ENCODE results near the gene EPN2.
A peak's percentile ranks its signal among the peaks of the same experiment; 100 is the strongest.
"Not testable (repeated sequence)": the region's sequence is repeated elsewhere in the genome, so short reads cannot be mapped to it uniquely, and the experiment has no call there.

Gene EPN2

DNA sequence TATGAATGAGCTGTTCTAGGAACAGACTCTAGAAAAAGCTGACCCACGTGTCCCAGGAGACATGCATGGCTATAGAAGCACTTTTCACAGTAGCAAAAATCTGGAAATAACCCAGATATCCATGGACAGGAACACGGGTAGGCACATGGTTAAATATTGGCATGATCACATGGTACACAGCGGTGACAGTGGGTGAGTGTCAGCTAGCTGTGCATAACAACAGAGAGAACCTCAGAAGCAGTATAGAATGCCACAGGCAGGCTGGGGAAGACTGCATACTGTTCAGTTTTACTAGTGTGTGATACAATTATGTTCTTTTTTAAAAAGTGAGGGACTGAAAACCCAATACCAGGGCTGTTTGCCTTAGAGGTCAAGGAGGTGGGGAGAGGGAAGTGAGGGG lies 31.4 kb downstream of the EPN2 start:
- DNase-seq = no peak

GRCh38 chr17:19269106-19269505 lies 31.9 kb downstream of the EPN2 start:
- no peak for DNase-seq

DNA sequence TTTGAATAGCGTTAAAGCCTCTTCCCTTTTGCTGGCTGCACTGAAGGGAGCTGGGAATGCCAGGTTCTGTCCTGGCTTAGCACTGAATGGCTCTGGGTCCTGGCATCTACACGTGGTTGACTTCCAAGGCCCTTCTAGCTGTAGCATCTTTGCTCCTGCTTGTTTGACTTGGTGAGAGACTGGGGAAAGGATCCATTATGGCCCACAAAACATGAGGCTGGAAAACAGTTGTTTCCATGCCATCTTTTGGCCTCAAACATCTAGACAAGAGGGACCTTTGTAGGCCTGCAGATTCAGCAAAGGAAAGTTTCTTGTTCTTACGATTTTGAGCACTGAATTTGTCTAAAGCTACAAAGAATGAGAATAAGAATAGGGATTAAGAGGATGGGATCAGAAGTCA lies 32.5 kb downstream of the EPN2 start:
- DNase-seq = no peak

GRCh38 chr17:19270347-19270703 lies 33.2 kb downstream of the EPN2 start:
- no peak for DNase-seq

DNA sequence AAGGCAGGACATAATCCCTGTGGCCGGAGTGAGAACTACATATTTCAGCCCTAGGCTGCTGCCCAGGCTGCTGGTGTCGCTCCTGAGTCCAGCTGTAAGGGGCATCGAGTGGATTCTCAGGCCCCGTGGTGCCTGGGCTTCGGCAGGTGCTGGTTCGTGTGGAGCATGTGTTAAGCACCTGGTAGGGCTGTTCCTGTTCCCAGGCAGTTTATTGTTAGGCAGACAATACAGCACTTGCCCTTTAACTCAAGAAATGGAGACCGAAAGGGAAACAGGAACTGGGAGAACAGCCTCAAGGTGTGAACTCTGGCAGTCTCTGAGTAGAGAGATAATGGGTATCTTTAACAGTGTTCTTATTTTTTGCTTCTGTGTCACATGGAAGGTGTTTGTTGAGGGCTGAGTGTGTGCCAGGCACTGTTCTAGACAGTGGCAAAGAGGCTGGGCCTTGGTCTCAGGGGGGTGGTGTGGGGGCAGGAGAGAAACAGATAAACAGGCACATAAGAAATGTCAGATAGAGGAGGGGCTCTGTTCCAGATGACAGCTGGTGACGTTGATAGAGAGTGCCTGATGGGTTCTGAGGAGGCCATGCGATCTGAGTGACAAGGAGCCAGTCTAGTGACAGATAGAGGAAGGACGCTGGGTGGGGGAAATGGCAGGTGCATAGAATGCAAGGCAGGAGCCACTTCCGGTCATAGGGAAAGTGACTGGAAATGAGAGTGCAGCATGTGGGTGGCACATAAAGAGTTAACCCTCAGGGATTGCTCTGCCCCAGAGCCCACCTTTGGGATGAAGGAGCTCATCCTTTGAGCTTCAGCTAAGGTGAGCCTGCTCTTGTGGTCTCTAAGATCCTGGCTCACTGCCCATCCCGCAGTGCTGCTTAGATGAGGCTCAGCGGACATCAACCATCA lies 33.8 kb downstream of the EPN2 start:
- no peak for DNase-seq

- no peak for DNase-seq
Measured at GRCh38 chr17:19271780-19272357, 34.7 kb downstream of the EPN2 start.

DNA sequence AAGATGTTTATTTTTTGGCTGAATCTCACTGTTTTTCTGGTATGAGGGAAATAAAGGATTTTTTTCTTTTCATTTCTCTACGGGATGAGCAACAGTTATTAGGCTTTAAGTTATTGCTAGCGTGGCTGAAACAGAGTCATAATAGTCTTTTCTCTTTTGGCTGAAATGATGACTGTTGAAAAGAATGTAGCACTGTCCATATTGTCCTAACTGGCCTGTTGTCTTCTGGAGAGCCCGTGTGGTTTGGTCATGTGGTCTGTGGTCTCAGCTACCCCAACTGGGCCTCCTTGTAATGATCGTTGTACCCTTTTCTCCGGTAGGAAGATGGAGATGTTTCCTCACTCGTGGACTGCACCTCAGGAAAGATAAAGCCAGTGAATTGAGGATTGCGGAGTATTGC lies 36.6 kb downstream of the EPN2 start:
- no peak for DNase-seq

- DNase-seq = no peak
Measured at GRCh38 chr17:19274893-19275292, 37.7 kb downstream of the EPN2 start.

- no peak for DNase-seq
Measured at GRCh38 chr17:19275457-19276127, 38.4 kb downstream of the EPN2 start.

GRCh38 chr17:19278284-19278683 lies 41.1 kb downstream of the EPN2 start:
- DNase-seq = not testable (repeated sequence)

DNA sequence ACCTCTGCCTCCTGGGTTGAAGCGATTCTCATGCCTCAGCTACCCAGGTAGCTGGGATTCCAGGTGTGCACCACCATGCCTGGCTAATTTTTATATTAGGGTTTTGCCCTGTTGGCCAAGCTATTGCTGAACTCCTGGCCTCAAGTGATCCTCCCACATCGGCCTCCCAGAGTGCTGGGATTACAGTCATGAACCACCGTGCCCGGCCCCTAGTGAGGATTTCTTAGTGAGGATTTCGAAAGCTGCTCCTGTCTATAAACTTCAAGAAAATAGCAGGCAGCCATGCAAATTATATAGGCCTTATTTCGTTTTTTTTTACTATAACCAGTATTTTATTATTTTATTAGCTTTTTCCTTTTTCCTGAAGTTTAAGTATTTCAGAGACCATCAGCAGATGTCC lies 41.6 kb downstream of the EPN2 start:
- DNase-seq = no peak

DNA sequence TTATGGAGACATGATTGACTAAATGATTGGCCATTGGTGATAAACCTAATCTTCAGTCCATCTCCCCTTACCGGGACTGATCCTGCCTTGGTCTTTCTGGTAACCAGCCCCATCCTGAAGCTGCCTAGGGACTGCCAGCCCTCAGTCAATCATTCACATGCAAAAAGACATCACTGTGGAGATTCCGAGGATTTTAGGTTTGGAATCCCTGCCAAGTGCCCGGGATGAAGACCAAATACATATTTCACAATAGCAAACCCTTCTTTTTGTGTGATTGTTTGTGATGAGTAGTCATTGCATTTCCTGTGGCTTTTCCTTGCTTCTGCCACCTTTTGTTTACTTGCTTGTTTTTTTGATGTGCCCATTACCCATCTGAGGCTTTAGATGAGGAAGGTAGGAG lies 44.0 kb downstream of the EPN2 start:
- no peak for DNase-seq

GRCh38 chr17:19284005-19284959 lies 47.1 kb downstream of the EPN2 start:
- no peak for DNase-seq

DNA sequence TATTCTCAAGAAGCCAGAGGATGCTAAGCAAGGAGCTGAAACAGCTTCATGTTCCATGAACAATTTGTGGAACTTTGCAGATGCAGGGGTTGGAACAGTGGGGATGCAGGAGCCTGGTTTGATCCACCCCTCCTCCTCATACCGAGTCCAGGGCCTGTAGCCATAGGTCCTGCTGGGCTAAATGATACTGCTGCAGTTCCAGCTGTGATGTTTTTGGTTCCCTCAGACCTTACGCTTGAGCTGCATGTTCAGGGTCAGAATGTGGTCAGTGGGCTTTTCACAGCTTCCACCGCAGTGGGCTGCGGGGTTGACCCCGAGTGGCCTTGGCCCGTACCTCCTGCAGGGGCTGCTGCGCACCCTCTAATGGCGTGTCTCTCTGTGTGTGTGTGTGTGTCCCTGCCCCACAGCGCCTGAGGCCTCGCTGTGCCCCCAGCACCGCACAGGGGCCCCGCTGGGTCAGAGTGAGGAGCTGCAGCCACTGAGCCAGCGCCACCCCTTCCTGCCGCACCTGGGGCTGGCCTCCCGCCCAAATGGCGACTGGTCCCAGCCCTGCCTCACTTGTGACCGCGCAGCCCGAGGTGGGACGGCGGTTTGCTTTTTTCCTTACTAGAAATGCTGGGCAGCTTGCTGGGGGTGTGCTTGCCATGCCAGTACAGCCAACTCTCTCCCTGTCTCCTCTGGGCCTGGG lies 48.2 kb downstream of the EPN2 start:
- DNase-seq = no peak

- DNase-seq = no peak
Measured at GRCh38 chr17:19286751-19287341, 49.7 kb downstream of the EPN2 start.

DNA sequence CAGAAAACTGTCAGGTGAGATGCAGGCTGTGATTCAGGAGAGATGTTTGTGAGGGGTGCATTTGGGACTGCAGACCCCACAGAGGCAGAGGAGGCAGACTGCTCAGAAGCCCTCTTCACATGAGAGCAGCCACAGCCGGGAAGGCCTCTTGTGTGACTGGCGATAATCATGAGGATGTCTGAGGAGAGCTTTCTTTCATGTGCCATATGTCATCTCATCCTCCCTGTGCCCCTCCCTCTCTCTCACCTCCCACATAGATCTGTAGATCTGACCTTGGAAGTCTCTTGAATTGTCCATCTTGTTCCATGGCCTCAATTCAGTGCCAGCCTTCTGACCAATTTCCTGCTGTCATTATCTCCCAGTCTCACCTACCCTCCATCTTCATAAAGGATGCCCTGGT lies 50.5 kb downstream of the EPN2 start:
- DNase-seq = no peak

DNA sequence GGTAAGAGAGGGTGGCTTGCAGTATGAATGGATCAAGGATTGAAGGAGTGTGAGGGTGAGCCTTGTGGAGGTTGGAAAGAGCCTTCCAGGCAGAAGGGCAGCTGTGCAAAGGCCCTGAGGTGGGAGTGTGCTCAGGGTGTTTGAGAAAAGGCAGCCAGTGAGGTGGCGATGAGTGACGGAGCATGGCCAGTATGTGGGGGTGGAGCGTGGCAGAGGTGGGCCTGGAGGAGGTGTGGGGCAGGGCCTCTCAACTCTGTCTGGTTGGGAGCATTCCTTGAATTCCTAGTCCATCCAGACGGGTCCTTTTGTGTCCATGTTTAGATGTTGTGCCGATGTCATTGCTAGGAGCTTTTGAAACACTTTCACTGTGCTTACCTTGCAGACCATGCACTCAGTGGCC lies 51.3 kb downstream of the EPN2 start:
- peak; percentile 39 for DNase-seq

- peak; percentile 25 for DNase-seq
Measured at GRCh38 chr17:19290066-19290705, 53.0 kb downstream of the EPN2 start.

DNA sequence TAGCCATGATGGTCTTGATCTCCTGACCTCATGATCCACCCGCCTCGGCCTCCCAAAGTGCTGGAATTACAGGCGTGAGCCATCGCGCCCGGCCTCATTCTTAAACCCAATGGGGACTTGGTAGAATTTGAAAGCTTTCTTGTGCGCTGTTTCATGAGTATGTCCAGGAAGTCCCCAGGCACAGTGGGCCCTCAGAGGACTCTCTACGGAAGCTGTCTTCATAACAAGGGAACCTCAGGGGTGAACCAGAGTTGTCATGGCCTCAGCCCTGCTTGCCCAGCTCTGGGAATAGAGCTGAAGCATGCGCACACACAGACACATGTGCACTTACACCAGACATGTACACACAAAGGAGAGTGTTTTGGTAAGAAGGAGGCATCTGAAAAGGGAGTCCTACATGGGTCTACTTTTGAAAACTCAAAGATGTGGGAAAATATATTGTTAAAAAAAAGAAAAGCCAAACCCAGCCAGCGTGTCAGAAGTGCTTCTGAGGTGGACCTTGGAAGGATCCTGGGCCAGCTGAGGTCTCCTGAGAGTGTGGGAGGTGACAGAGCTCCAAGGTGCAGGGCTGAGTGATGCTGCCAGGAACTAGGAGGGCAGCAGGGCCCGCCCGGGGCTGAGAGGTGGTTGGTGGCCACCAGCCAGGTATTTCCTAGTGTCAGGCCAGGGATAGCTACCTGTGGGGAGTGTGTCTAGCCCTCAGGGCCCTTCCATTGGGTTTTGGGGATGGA lies 54.6 kb downstream of the EPN2 start:
- DNase-seq = no peak

DNA sequence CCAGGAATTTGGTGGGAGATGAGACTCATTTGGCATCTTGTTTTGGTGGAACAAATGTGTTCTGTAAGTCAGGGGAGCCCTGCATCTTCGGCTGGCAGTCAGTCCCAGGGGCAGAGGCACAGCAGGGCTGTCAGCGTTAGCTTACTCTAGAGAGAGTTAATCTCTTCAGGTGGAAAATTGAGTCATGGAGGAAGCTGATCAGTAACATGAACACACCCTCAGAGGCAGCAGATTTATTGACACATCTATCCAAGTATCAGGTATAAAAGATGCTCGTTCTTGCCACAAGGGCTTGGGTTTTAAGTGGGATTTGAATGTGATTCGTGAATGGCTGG lies 55.2 kb downstream of the EPN2 start:
- no peak for DNase-seq

- DNase-seq = no peak
Measured at GRCh38 chr17:19294443-19294842, 57.3 kb downstream of the EPN2 start.
